ENCODE results near the gene AGBL1. TPM values are rescaled to one million over a fixed set of nuclear protein-coding genes. Genes with fewer than 3 reads are reported as not detected.

Gene AGBL1
- polyA plus RNA-seq, 4 donors = 0.01 to 0.04 TPM; not detected in 2

- no peaks in the 10 kb centered on the region for H3K36me3 ChIP-seq (ENCODE audit: control insufficient read depth in 3 of 3, insufficient read depth in 2 of 3, low read depth in 1 of 3, low read length in 3 of 3)
- DNase-seq (no peak), FAIRE-seq (no peak)
- H3K4me3 ChIP-seq (ENCODE audit: low read depth in 1 of 3, low read length in 3 of 3) = no peak overlapping the region
- H3K4me1 ChIP-seq (ENCODE audit: control insufficient read depth in 3 of 3, insufficient read depth in 2 of 3, low read depth in 1 of 3, low read length in 2 of 3) = no peaks in the 10 kb centered on the region
- no peaks in the 10 kb centered on the region for H3K9me3 ChIP-seq (ENCODE audit: control insufficient read depth in 2 of 2, insufficient read depth in 1 of 2, low read depth in 1 of 2, low read length in 1 of 2)
- H3K27me3 ChIP-seq (ENCODE audit: control insufficient read depth in 3 of 3, insufficient read depth in 3 of 3, low read length in 3 of 3) = no peaks in the 10 kb centered on the region
- WGBS, 3 donors = 64 to 70% (median 68%) methylated on average over 4 of the region's 4 CpGs
- H3K27ac ChIP-seq (ENCODE audit: low read depth in 1 of 3, low read length in 2 of 3) = no peak overlapping the region
Measured at GRCh38 chr15:86948719-86949118, 869.0 kb downstream of the AGBL1 start.

- DNase-seq (no peak), FAIRE-seq (no peak)
- H3K4me3 ChIP-seq (ENCODE audit: low read depth in 1 of 3, low read length in 3 of 3) = no peak overlapping the region
- H3K4me1 ChIP-seq (ENCODE audit: control insufficient read depth in 3 of 3, insufficient read depth in 2 of 3, low read depth in 1 of 3, low read length in 2 of 3) = no peaks in the 10 kb centered on the region
- H3K27me3 ChIP-seq (ENCODE audit: control insufficient read depth in 3 of 3, insufficient read depth in 3 of 3, low read length in 3 of 3) = no peaks in the 10 kb centered on the region
- H3K36me3 ChIP-seq (ENCODE audit: control insufficient read depth in 3 of 3, insufficient read depth in 2 of 3, low read depth in 1 of 3, low read length in 3 of 3) = no peaks in the 10 kb centered on the region
- no peak overlapping the region for H3K27ac ChIP-seq (ENCODE audit: low read depth in 1 of 3, low read length in 2 of 3)
- H3K9me3 ChIP-seq (ENCODE audit: control insufficient read depth in 2 of 2, insufficient read depth in 1 of 2, low read depth in 1 of 2, low read length in 1 of 2) = no peaks in the 10 kb centered on the region
Measured at GRCh38 chr15:86959254-86959653, 879.6 kb downstream of the AGBL1 start.

- WGBS, 3 donors = 77 to 82% (median 82%) methylated on average over 3 of the region's 3 CpGs
- no peaks in the 10 kb centered on the region for H3K4me1 ChIP-seq (ENCODE audit: control insufficient read depth in 3 of 3, insufficient read depth in 2 of 3, low read depth in 1 of 3, low read length in 2 of 3)
- FAIRE-seq (no peak), DNase-seq (no peak)
- H3K9me3 ChIP-seq (ENCODE audit: control insufficient read depth in 2 of 2, insufficient read depth in 1 of 2, low read depth in 1 of 2, low read length in 1 of 2) = no peaks in the 10 kb centered on the region
- H3K27ac ChIP-seq (ENCODE audit: low read depth in 1 of 3, low read length in 2 of 3) = no peak overlapping the region
- no peaks in the 10 kb centered on the region for H3K36me3 ChIP-seq (ENCODE audit: control insufficient read depth in 3 of 3, insufficient read depth in 2 of 3, low read depth in 1 of 3, low read length in 3 of 3)
- H3K27me3 ChIP-seq (ENCODE audit: control insufficient read depth in 3 of 3, insufficient read depth in 3 of 3, low read length in 3 of 3) = no peaks in the 10 kb centered on the region
- no peak overlapping the region for H3K4me3 ChIP-seq (ENCODE audit: low read depth in 1 of 3, low read length in 3 of 3)
Measured at GRCh38 chr15:86961669-86962068, 882.0 kb downstream of the AGBL1 start.

GRCh38 chr15:86964271-86964670 is 884.6 kb downstream of the AGBL1 start:
- DNase-seq = no peak
- 76 to 94% (median 82%) methylated on average over 1 of the region's 1 CpG for WGBS, 3 donors
- H3K9me3 ChIP-seq (ENCODE audit: control insufficient read depth in 2 of 2, insufficient read depth in 1 of 2, low read depth in 1 of 2, low read length in 1 of 2) = no peaks in the 10 kb centered on the region
- H3K27ac ChIP-seq (ENCODE audit: low read depth in 1 of 3, low read length in 2 of 3) = no peak overlapping the region
- H3K27me3 ChIP-seq (ENCODE audit: control insufficient read depth in 3 of 3, insufficient read depth in 3 of 3, low read length in 3 of 3) = no peaks in the 10 kb centered on the region
- no peaks in the 10 kb centered on the region for H3K36me3 ChIP-seq (ENCODE audit: control insufficient read depth in 3 of 3, insufficient read depth in 2 of 3, low read depth in 1 of 3, low read length in 3 of 3)
- FAIRE-seq = no peak
- no peak overlapping the region for H3K4me3 ChIP-seq (ENCODE audit: low read depth in 1 of 3, low read length in 3 of 3)
- H3K4me1 ChIP-seq (ENCODE audit: control insufficient read depth in 3 of 3, insufficient read depth in 2 of 3, low read depth in 1 of 3, low read length in 2 of 3) = no peaks in the 10 kb centered on the region

- no peak for FAIRE-seq
- no peaks in the 10 kb centered on the region for H3K4me1 ChIP-seq (ENCODE audit: control insufficient read depth in 3 of 3, insufficient read depth in 2 of 3, low read depth in 1 of 3, low read length in 2 of 3)
- WGBS, 3 donors = 62 to 67% (median 66%) methylated on average over 4 of the region's 4 CpGs
Measured at GRCh38 chr15:86968244-86968643, 888.6 kb downstream of the AGBL1 start.

GRCh38 chr15:86969364-86969763 is 889.7 kb downstream of the AGBL1 start:
- FAIRE-seq (no peak), DNase-seq (no peak)
- Histone ChIP-seq H3K27me3 (ENCODE audit: control insufficient read depth in 3 of 3, insufficient read depth in 3 of 3, low read length in 3 of 3) (no peaks in the 10 kb centered on the region), H3K9me3 (ENCODE audit: control insufficient read depth in 2 of 2, insufficient read depth in 1 of 2, low read depth in 1 of 2, low read length in 1 of 2) (no peaks in the 10 kb centered on the region), H3K4me1 (ENCODE audit: control insufficient read depth in 3 of 3, insufficient read depth in 2 of 3, low read depth in 1 of 3, low read length in 2 of 3) (no peaks in the 10 kb centered on the region), H3K27ac (ENCODE audit: low read depth in 1 of 3, low read length in 2 of 3) (no peak overlapping the region), H3K36me3 (ENCODE audit: control insufficient read depth in 3 of 3, insufficient read depth in 2 of 3, low read depth in 1 of 3, low read length in 3 of 3) (no peaks in the 10 kb centered on the region), H3K4me3 (ENCODE audit: low read depth in 1 of 3, low read length in 3 of 3) (no peak overlapping the region)
- WGBS, 3 donors = 86 to 88% (median 86%) methylated on average over 4 of the region's 4 CpGs

More at GRCh38 chr15:86968244-86968643, 888.6 kb downstream of the AGBL1 start:
- no peaks in the 10 kb centered on the region for H3K27me3 ChIP-seq (ENCODE audit: control insufficient read depth in 3 of 3, insufficient read depth in 3 of 3, low read length in 3 of 3)
- DNase-seq = no peak
- H3K36me3 ChIP-seq (ENCODE audit: control insufficient read depth in 3 of 3, insufficient read depth in 2 of 3, low read depth in 1 of 3, low read length in 3 of 3) = no peaks in the 10 kb centered on the region
- no peaks in the 10 kb centered on the region for H3K9me3 ChIP-seq (ENCODE audit: control insufficient read depth in 2 of 2, insufficient read depth in 1 of 2, low read depth in 1 of 2, low read length in 1 of 2)
- no peak overlapping the region for H3K4me3 ChIP-seq (ENCODE audit: low read depth in 1 of 3, low read length in 3 of 3)
- no peak overlapping the region for H3K27ac ChIP-seq (ENCODE audit: low read depth in 1 of 3, low read length in 2 of 3)

GRCh38 chr15:86973284-86973844 is 893.7 kb downstream of the AGBL1 start:
- no peak overlapping the region for H3K27ac ChIP-seq (ENCODE audit: low read depth in 1 of 3, low read length in 2 of 3)
- H3K4me1 ChIP-seq (ENCODE audit: control insufficient read depth in 3 of 3, insufficient read depth in 2 of 3, low read depth in 1 of 3, low read length in 2 of 3) = no peaks in the 10 kb centered on the region
- no peak for FAIRE-seq
- H3K9me3 ChIP-seq (ENCODE audit: control insufficient read depth in 2 of 2, insufficient read depth in 1 of 2, low read depth in 1 of 2, low read length in 1 of 2) = no peaks in the 10 kb centered on the region
- no peak overlapping the region for H3K4me3 ChIP-seq (ENCODE audit: low read depth in 1 of 3, low read length in 3 of 3)
- H3K36me3 ChIP-seq (ENCODE audit: control insufficient read depth in 3 of 3, insufficient read depth in 2 of 3, low read depth in 1 of 3, low read length in 3 of 3) = no peaks in the 10 kb centered on the region
- no peak for DNase-seq
- H3K27me3 ChIP-seq (ENCODE audit: control insufficient read depth in 3 of 3, insufficient read depth in 3 of 3, low read length in 3 of 3) = no peaks in the 10 kb centered on the region
- 86 to 88% (median 87%) methylated on average over 2 of the region's 2 CpGs for WGBS, 3 donors

GRCh38 chr15:86988033-86988432 is 908.4 kb downstream of the AGBL1 start:
- H3K4me3 ChIP-seq (ENCODE audit: low read depth in 1 of 3, low read length in 3 of 3) = no peak overlapping the region
- no peak for FAIRE-seq
- 68 to 82% (median 77%) methylated on average over 4 of the region's 4 CpGs for WGBS, 3 donors

GRCh38 chr15:87021751-87022150 is 942.1 kb downstream of the AGBL1 start:
- H3K4me1 ChIP-seq (ENCODE audit: control insufficient read depth in 3 of 3, insufficient read depth in 2 of 3, low read depth in 1 of 3, low read length in 2 of 3) = no peaks in the 10 kb centered on the region
- H3K36me3 ChIP-seq (ENCODE audit: control insufficient read depth in 3 of 3, insufficient read depth in 2 of 3, low read depth in 1 of 3, low read length in 3 of 3) = no peaks in the 10 kb centered on the region
- no peak for DNase-seq
- no peaks in the 10 kb centered on the region for H3K27me3 ChIP-seq (ENCODE audit: control insufficient read depth in 3 of 3, insufficient read depth in 3 of 3, low read length in 3 of 3)
- 68 to 84% (median 70%) methylated on average over 2 of the region's 2 CpGs for WGBS, 3 donors
- H3K27ac ChIP-seq (ENCODE audit: low read depth in 1 of 3, low read length in 2 of 3) = no peak overlapping the region
- H3K4me3 ChIP-seq (ENCODE audit: low read depth in 1 of 3, low read length in 3 of 3) = no peak overlapping the region
- no peak for FAIRE-seq
- peaks cover 0 to 4% of the 10 kb centered on the region in 2 donors for H3K9me3 ChIP-seq (ENCODE audit: control insufficient read depth in 2 of 2, insufficient read depth in 1 of 2, low read depth in 1 of 2, low read length in 1 of 2)

More at GRCh38 chr15:86988033-86988432, 908.4 kb downstream of the AGBL1 start:
- Histone ChIP-seq H3K36me3 (ENCODE audit: control insufficient read depth in 3 of 3, insufficient read depth in 2 of 3, low read depth in 1 of 3, low read length in 3 of 3) (no peaks in the 10 kb centered on the region), H3K27ac (ENCODE audit: low read depth in 1 of 3, low read length in 2 of 3) (no peak overlapping the region), H3K27me3 (ENCODE audit: control insufficient read depth in 3 of 3, insufficient read depth in 3 of 3, low read length in 3 of 3) (no peaks in the 10 kb centered on the region), H3K9me3 (ENCODE audit: control insufficient read depth in 2 of 2, insufficient read depth in 1 of 2, low read depth in 1 of 2, low read length in 1 of 2) (no peaks in the 10 kb centered on the region), H3K4me1 (ENCODE audit: control insufficient read depth in 3 of 3, insufficient read depth in 2 of 3, low read depth in 1 of 3, low read length in 2 of 3) (no peaks in the 10 kb centered on the region)
- DNase-seq = no peak
